HG03280 (cell line): ENCODE data around the gene RBFOX1.

Experiments used
- ATAC-seq: cut with Tn5 transposase; IDR thresholded peaks from one replicate; pipeline ENCODE4 v1.9.1; 2021; ENCODE audit warnings: mild to moderate bottlenecking, moderate library complexity; ENCODE audit not compliant: unreplicated experiment

The RBFOX1 gene

GRCh38 chr16:7651803-7652570 is 319.3 kb downstream of the RBFOX1 start:
- ATAC-seq: no peak

- ATAC-seq: no peak
These were observed 321.3 kb downstream of the RBFOX1 start for GRCh38 chr16:7653746-7654461.

GRCh38 chr16:7675628-7676027 is 343.0 kb downstream of the RBFOX1 start:
- ATAC-seq: no peak

GRCh38 chr16:7680296-7680695 is 347.7 kb downstream of the RBFOX1 start:
- no peak for ATAC-seq

- ATAC-seq: no peak
These were observed 356.2 kb downstream of the RBFOX1 start for GRCh38 chr16:7688811-7689210.

GRCh38 chr16:7689234-7689633 is 356.6 kb downstream of the RBFOX1 start:
- no peak for ATAC-seq

- ATAC-seq: no peak
These were observed 358.9 kb downstream of the RBFOX1 start for GRCh38 chr16:7691533-7691932.

- no peak for ATAC-seq
These were observed 371.0 kb downstream of the RBFOX1 start for GRCh38 chr16:7703672-7704071.

- ATAC-seq: no peak
These were observed 373.2 kb downstream of the RBFOX1 start for GRCh38 chr16:7705885-7706284.

- ATAC-seq: no peak
These were observed 376.5 kb downstream of the RBFOX1 start for GRCh38 chr16:7709186-7709585.

- ATAC-seq: no peak
These were observed 380.6 kb downstream of the RBFOX1 start for GRCh38 chr16:7713244-7713643.

GRCh38 chr16:7714775-7715174 is 382.1 kb downstream of the RBFOX1 start:
- no peak for ATAC-seq

- ATAC-seq: no peak
These were observed 384.3 kb downstream of the RBFOX1 start for GRCh38 chr16:7716660-7717550.

GRCh38 chr16:7722761-7723160 is 390.1 kb downstream of the RBFOX1 start:
- no peak for ATAC-seq

GRCh38 chr16:7731141-7731540 is 398.5 kb downstream of the RBFOX1 start:
- no peak for ATAC-seq

- no peak for ATAC-seq
These were observed 403.6 kb downstream of the RBFOX1 start for GRCh38 chr16:7736138-7736665.

GRCh38 chr16:7742626-7743025 is 410.0 kb downstream of the RBFOX1 start:
- no peak for ATAC-seq

GRCh38 chr16:7744546-7745264 is 412.1 kb downstream of the RBFOX1 start:
- ATAC-seq: no peak

- no peak for ATAC-seq
These were observed 412.6 kb downstream of the RBFOX1 start for GRCh38 chr16:7745276-7745675.

- ATAC-seq: no peak
These were observed 414.3 kb downstream of the RBFOX1 start for GRCh38 chr16:7746941-7747340.
